SK-N-SH (cell line): Measurements from ENCODE around the gene MOCS2.

ENCODE experiments used
- CTCF ChIP-seq: fragments of 200-600 bp; sonication (generic); IDR thresholded peaks from 2 replicates; pipeline ENCODE4 v1.6.1; 2017; ENCODE audit warnings: antibody characterized with exemption, mild to moderate bottlenecking, moderate library complexity
- JUND ChIP-seq: IDR thresholded peaks from 2 replicates; pipeline ENCODE4 v1.4.0; 2012
- MEF2A ChIP-seq: IDR thresholded peaks from 2 replicates; pipeline ENCODE4 v1.4.0; 2012; ENCODE audit warnings: low read depth, borderline replicate concordance
- RAD21 ChIP-seq: IDR thresholded peaks from 2 replicates; pipeline ENCODE4 v1.6.1; 2012; ENCODE audit warnings: mild to moderate bottlenecking, low read length
- RFX5 ChIP-seq: IDR thresholded peaks from 2 replicates; pipeline ENCODE4 v1.6.1; 2012; ENCODE audit warnings: mild to moderate bottlenecking, improper control_type of control experiment, low read length
- TAF1 ChIP-seq: IDR thresholded peaks from 2 replicates; pipeline ENCODE4 v1.6.1; 2012; ENCODE audit warnings: low read depth, mild to moderate bottlenecking, low read length, moderate library complexity, borderline replicate concordance
- TF ChIP-seq, protein P1 (sequence below): IDR thresholded peaks from 2 replicates; pipeline ENCODE4 v1.4.0; 2012; ENCODE audit warnings: low read depth, borderline replicate concordance

- TF ChIP-seq CTCF (no peak), RAD21 (no peak), RFX5 (no peak), TAF1 (no peak), MEF2A (no peak), JUND (no peak)
- TF ChIP-seq, protein P1, sequence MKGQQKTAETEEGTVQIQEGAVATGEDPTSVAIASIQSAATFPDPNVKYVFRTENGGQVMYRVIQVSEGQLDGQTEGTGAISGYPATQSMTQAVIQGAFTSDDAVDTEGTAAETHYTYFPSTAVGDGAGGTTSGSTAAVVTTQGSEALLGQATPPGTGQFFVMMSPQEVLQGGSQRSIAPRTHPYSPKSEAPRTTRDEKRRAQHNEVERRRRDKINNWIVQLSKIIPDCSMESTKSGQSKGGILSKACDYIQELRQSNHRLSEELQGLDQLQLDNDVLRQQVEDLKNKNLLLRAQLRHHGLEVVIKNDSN: no peak
Observed at GRCh38 chr5:53127107-53127506, 17.6 kb upstream of the MOCS2 start.
